Neuron (in vitro differentiated cells): Measurements from ENCODE around the gene TMEM120B.

Source experiments
- H2AFZ ChIP-seq: one replicate; pipeline ENCODE4 v1.6.1; 2013; ENCODE audit warnings: low read depth, mild to moderate bottlenecking, inconsistent platforms, low read length, moderate library complexity
- H3K27me3 ChIP-seq: one replicate; pipeline ENCODE4 v1.6.1; 2013; ENCODE audit warnings: low read length; ENCODE audit not compliant: insufficient read depth
- H3K36me3 ChIP-seq: one replicate; pipeline ENCODE4 v1.6.1; 2013; ENCODE audit warnings: low read length; ENCODE audit not compliant: insufficient read depth
- H3K4me1 ChIP-seq: one replicate; pipeline ENCODE4 v1.6.1; 2013; ENCODE audit warnings: low read length; ENCODE audit not compliant: insufficient read depth
- H3K4me3 ChIP-seq: 2 replicates; pipeline ENCODE4 v1.5.1; 2013; ENCODE audit warnings: mild to moderate bottlenecking, low read length, moderate library complexity
- H3K9me3 ChIP-seq: one replicate; pipeline ENCODE4 v1.6.1; 2013; ENCODE audit warnings: low read length

The TMEM120B gene

GRCh38 chr12:121775501-121775900 is 62.9 kb downstream of the TMEM120B start:
- H3K4me1 ChIP-seq: no peaks in the 10 kb centered on the region
- no peak overlapping the region for H2AFZ ChIP-seq
- no peak overlapping the region for H3K4me3 ChIP-seq
- no peaks in the 10 kb centered on the region for H3K27me3 ChIP-seq
- peaks cover 5% of the 10 kb centered on the region for H3K36me3 ChIP-seq
- no peaks in the 10 kb centered on the region for H3K9me3 ChIP-seq

DNA sequence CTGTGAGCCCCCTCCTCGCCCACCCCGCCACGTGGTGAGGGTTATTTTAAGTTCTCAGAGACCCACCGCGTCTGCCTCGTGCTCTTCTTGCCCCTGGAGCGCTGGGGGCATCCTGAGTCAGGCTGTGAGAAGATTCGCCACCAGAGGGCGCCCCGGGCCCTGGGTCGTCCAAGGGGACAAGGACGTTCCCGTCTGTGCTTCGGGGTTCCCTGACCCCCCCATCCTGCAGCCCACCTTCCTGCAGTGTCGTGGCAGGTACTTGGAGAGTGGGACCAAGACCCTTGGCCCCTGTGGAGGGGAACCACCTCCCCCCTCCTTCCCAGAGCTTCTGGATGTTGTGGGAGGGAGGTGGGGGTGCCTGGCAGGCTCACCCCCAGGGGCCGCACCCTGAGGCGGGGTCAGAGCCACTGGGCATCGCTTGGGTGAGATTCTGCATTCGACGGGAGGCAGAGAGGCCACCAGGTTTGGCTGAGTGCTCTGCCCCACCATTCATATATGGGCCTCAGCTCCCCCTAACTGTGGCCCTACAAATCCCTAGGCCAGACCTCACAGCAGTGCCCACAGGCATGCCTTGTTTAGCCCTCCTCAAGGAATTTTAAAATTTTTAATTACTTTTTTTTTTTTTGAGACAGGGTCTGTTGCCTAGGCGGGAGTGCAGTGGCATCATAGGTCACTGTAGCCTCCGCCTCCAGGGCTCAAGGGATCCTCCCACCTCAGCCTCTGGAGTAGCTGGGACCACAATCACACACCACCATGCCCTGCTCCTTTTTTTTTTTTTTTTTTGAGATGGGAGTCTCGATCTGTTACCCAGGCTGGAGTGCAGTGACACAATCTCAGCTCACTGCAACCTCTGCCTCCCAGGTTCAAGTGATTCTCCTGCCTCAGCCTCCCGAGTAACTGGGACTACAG is 63.9 kb downstream of the TMEM120B start:
- H3K4me1 ChIP-seq: peaks cover under 1% of the 10 kb centered on the region
- no peak overlapping the region for H2AFZ ChIP-seq
- no peak overlapping the region for H3K4me3 ChIP-seq
- H3K27me3 ChIP-seq: no peaks in the 10 kb centered on the region
- H3K9me3 ChIP-seq: no peaks in the 10 kb centered on the region
- peaks cover 8% of the 10 kb centered on the region for H3K36me3 ChIP-seq

- Histone ChIP-seq H3K27me3 (no peaks in the 10 kb centered on the region), H3K9me3 (no peaks in the 10 kb centered on the region), H3K4me1 (peaks cover 6% of the 10 kb centered on the region), H3K36me3 (peaks cover 8% of the 10 kb centered on the region), H2AFZ (no peak overlapping the region), H3K4me3 (no peak overlapping the region)
These were observed 66.2 kb downstream of the TMEM120B start for GRCh38 chr12:121778567-121779421.

DNA sequence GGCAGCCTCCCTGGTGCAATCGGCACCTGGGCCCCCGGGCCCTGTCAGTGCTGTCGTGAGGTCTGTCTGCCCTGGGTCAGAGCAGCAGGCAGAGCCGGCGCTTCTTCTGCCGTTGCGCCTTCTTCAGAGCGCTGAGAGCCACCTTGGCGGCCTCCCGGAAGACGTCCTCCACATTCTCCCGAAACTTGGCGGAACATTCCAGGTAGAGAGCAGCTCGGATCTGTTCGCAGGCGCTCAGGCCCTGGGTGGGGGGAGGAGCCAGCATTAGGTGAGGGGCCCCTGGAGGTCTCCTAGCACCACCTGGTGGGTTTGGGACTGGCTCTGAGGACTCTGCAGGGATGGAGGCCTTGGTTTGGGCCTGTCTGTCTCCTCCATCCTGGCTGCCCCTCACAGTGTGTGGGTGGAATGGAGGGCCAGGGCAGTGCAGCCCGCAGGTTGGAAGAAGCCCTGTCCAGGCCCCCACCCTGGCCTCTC is 66.9 kb downstream of the TMEM120B start:
- Histone ChIP-seq H2AFZ (no peak overlapping the region), H3K27me3 (no peaks in the 10 kb centered on the region), H3K4me3 (no peak overlapping the region), H3K36me3 (peaks cover 8% of the 10 kb centered on the region), H3K9me3 (no peaks in the 10 kb centered on the region), H3K4me1 (peaks cover 6% of the 10 kb centered on the region)

DNA sequence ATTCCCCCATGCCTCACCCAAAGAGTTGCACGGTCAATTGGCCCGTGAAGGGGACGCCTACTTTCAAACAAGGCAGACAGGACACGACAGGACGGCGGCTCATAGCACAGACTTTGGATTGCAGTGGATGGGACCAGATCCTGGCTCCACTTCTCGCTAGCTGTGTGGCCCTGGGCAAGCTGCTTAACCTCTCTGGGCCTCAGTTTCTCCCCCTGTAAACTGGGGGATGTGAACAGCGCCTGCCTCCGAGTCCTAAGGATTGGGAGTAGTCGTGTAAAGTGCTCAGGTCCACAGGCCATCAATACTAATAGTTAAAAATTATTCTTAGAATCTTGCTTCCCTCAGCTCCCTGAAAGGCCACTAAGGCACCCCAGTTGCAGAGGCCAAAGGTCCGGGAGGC is 67.9 kb downstream of the TMEM120B start:
- Histone ChIP-seq H3K4me1 (peaks cover 6% of the 10 kb centered on the region), H3K9me3 (no peaks in the 10 kb centered on the region), H3K27me3 (no peaks in the 10 kb centered on the region), H3K36me3 (peaks cover 8% of the 10 kb centered on the region), H3K4me3 (no peak overlapping the region), H2AFZ (no peak overlapping the region)

GRCh38 chr12:121781484-121781997 is 69.0 kb downstream of the TMEM120B start:
- no peaks in the 10 kb centered on the region for H3K9me3 ChIP-seq
- peaks cover 8% of the 10 kb centered on the region for H3K36me3 ChIP-seq
- H3K27me3 ChIP-seq: no peaks in the 10 kb centered on the region
- no peak overlapping the region for H2AFZ ChIP-seq
- no peak overlapping the region for H3K4me3 ChIP-seq
- peaks cover 6% of the 10 kb centered on the region for H3K4me1 ChIP-seq

DNA sequence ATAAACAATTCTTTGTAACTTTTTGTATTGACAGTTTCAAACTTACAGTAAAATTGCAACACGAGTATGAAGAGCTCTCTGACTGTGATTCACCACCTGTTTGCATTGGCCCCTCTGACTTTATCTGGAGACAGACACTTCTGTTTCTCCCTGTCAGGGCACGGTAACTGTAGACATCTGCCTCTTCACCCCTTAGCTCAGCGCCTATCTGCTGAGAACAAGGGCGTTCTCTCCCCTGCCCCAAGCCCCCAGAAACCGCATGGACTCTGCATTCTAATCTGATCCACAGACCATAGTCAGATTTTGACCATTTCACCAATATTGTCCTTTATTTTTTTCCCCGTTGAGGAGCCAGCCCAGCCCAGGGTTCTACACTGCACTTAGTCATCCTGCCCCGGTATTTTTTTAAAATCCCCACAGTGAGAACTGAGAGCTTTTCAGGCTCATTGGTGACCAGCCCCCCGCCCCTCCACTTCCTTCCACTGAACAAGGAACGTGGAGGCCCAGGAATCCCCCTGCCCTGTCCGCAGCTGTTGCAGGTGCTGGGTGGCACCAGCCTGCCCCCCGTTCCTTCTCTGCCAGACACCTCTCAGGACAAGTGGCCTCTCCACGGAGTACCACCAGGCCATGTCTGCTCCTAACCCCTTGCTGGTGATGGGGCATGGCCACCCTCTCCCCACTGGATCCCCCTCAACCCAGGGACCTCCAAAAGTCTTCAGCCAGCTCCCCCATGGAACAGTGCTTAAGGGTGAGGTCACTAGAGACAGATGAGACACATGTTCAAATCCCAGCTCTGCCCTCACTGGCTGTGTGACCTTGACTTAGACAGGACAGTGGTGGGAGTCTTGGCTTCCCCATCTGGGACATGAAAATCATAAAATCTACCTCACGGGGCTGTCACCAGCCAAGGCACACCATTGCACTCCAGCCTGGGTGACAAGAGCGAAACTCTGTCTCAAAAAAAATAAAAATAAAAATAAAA is 69.7 kb downstream of the TMEM120B start:
- Histone ChIP-seq H2AFZ (no peak overlapping the region), H3K4me3 (no peak overlapping the region), H3K4me1 (peaks cover 6% of the 10 kb centered on the region), H3K9me3 (no peaks in the 10 kb centered on the region), H3K27me3 (no peaks in the 10 kb centered on the region), H3K36me3 (peaks cover 12% of the 10 kb centered on the region)

- Histone ChIP-seq H3K4me3 (no peak overlapping the region), H3K9me3 (no peaks in the 10 kb centered on the region), H3K36me3 (peaks cover 13% of the 10 kb centered on the region), H3K27me3 (no peaks in the 10 kb centered on the region), H3K4me1 (peaks cover 6% of the 10 kb centered on the region), H2AFZ (no peak overlapping the region)
These were observed 71.2 kb downstream of the TMEM120B start for GRCh38 chr12:121783766-121784165.

GRCh38 chr12:121784460-121784859 is 71.9 kb downstream of the TMEM120B start:
- Histone ChIP-seq H3K4me3 (no peak overlapping the region), H3K9me3 (no peaks in the 10 kb centered on the region), H3K36me3 (peaks cover 11% of the 10 kb centered on the region)

GRCh38 chr12:121786440-121786825 is 73.9 kb downstream of the TMEM120B start:
- H3K27me3 ChIP-seq: no peaks in the 10 kb centered on the region
- no peaks in the 10 kb centered on the region for H3K9me3 ChIP-seq
- peaks cover 4% of the 10 kb centered on the region for H3K36me3 ChIP-seq
- peaks cover 5% of the 10 kb centered on the region for H3K4me1 ChIP-seq
- H3K4me3 ChIP-seq: no peak overlapping the region
- no peak overlapping the region for H2AFZ ChIP-seq

More at GRCh38 chr12:121784460-121784859, 71.9 kb downstream of the TMEM120B start:
- Histone ChIP-seq H3K4me1 (peaks cover 6% of the 10 kb centered on the region), H3K27me3 (no peaks in the 10 kb centered on the region), H2AFZ (no peak overlapping the region)

GRCh38 chr12:121787063-121788025 is 74.8 kb downstream of the TMEM120B start:
- Histone ChIP-seq H3K27me3 (no peaks in the 10 kb centered on the region), H3K4me1 (no peaks in the 10 kb centered on the region), H2AFZ (no peak overlapping the region), H3K4me3 (no peak overlapping the region), H3K9me3 (no peaks in the 10 kb centered on the region), H3K36me3 (peaks cover 5% of the 10 kb centered on the region)
